Measurements from ENCODE around the gene FBXO36. TPM values are rescaled to one million over a fixed set of nuclear protein-coding genes. Genes with fewer than 3 reads are reported as not detected.

The FBXO36 gene
- total RNA-seq, 1 experiment from 2014 or later, result 3.1 TPM

DNA sequence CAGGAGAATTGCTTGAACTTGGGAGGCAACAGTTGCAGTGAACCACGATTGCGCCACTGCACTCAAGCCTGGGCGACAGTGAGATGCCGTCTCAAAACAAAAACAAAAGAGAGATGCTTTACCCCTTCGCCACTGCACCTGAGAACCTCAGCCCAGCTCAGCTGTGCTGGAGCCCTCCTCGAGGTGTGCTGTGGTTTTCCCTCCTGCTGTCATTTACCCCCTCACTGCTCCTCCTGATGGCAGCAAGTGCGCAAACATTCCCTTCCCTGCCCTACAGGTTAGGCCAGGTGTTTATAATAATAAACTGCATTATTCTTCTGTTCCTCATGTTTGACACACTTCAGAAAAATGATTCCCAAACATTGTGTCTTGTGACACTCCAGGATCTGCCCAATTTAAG is 8.4 kb downstream of the FBXO36 start:
- Histone ChIP-seq H3K4me1 (ENCODE audit: insufficient read depth, low read length, poor library complexity, severe bottlenecking) (peaks cover 7% of the 10 kb centered on the region), H3K4me3 (ENCODE audit: low read depth, low read length, poor library complexity, severe bottlenecking) (no peak overlapping the region), H3K27ac (ENCODE audit: low read depth, low read length, poor library complexity, severe bottlenecking) (no peak overlapping the region), H3K27me3 (replicated peaks; ENCODE audit: insufficient read depth, low read depth, low read length, poor library complexity) (no peaks in the 10 kb centered on the region), H3K9me3 (ENCODE audit: low read depth, low read length, poor library complexity, severe bottlenecking) (no peaks in the 10 kb centered on the region), H3K36me3 (ENCODE audit: insufficient read depth, low read length, poor library complexity, severe bottlenecking) (no peaks in the 10 kb centered on the region)
- no TSS peak for BruUV-seq (replicated peaks)
- ChIA-PET CTCF (no interaction called here), POLR2A (ENCODE audit: low non-redundant PET) (no interaction called here)
- TF ChIP-seq, protein P1, sequence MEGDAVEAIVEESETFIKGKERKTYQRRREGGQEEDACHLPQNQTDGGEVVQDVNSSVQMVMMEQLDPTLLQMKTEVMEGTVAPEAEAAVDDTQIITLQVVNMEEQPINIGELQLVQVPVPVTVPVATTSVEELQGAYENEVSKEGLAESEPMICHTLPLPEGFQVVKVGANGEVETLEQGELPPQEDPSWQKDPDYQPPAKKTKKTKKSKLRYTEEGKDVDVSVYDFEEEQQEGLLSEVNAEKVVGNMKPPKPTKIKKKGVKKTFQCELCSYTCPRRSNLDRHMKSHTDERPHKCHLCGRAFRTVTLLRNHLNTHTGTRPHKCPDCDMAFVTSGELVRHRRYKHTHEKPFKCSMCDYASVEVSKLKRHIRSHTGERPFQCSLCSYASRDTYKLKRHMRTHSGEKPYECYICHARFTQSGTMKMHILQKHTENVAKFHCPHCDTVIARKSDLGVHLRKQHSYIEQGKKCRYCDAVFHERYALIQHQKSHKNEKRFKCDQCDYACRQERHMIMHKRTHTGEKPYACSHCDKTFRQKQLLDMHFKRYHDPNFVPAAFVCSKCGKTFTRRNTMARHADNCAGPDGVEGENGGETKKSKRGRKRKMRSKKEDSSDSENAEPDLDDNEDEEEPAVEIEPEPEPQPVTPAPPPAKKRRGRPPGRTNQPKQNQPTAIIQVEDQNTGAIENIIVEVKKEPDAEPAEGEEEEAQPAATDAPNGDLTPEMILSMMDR (conservative IDR thresholded peaks at IDR 0.05; ENCODE audit: low read depth, low read length), result no peak
- TF ChIP-seq EZH2 (IDR thresholded peaks at IDR 0.05; ENCODE audit: borderline replicate concordance, low read depth, low read length, poor library complexity, severe bottlenecking), result no peak
- DNase-seq (ENCODE audit: low spot score), result no peak
- intact Hi-C loops (cut with micrococcal nuclease; ENCODE audit: unreplicated experiment), result no loop called here

GRCh38 chr2:229931241-229931640 is 8.9 kb downstream of the FBXO36 start:
- Histone ChIP-seq H3K27ac (ENCODE audit: low read depth, low read length, poor library complexity, severe bottlenecking) (no peak overlapping the region), H3K9me3 (ENCODE audit: low read depth, low read length, poor library complexity, severe bottlenecking) (no peaks in the 10 kb centered on the region), H3K4me1 (ENCODE audit: insufficient read depth, low read length, poor library complexity, severe bottlenecking) (peaks cover 7% of the 10 kb centered on the region), H3K36me3 (ENCODE audit: insufficient read depth, low read length, poor library complexity, severe bottlenecking) (no peaks in the 10 kb centered on the region), H3K4me3 (ENCODE audit: low read depth, low read length, poor library complexity, severe bottlenecking) (no peak overlapping the region), H3K27me3 (replicated peaks; ENCODE audit: insufficient read depth, low read depth, low read length, poor library complexity) (no peaks in the 10 kb centered on the region)
- TF ChIP-seq, protein P1 (conservative IDR thresholded peaks at IDR 0.05; ENCODE audit: low read depth, low read length), result no peak
- TF ChIP-seq EZH2 (IDR thresholded peaks at IDR 0.05; ENCODE audit: borderline replicate concordance, low read depth, low read length, poor library complexity, severe bottlenecking), result no peak
- ChIA-PET CTCF (no interaction called here), POLR2A (ENCODE audit: low non-redundant PET) (no interaction called here)
- BruUV-seq (replicated peaks), result no TSS peak
- intact Hi-C loops (cut with micrococcal nuclease; ENCODE audit: unreplicated experiment), result no loop called here
- DNase-seq (ENCODE audit: low spot score), result no peak

GRCh38 chr2:229937537-229937936 is 15.2 kb downstream of the FBXO36 start:
- Histone ChIP-seq H3K4me3 (ENCODE audit: low read depth, low read length, poor library complexity, severe bottlenecking) (no peak overlapping the region), H3K27ac (ENCODE audit: low read depth, low read length, poor library complexity, severe bottlenecking) (no peak overlapping the region), H3K36me3 (ENCODE audit: insufficient read depth, low read length, poor library complexity, severe bottlenecking) (no peaks in the 10 kb centered on the region), H3K27me3 (replicated peaks; ENCODE audit: insufficient read depth, low read depth, low read length, poor library complexity) (no peaks in the 10 kb centered on the region), H3K9me3 (ENCODE audit: low read depth, low read length, poor library complexity, severe bottlenecking) (no peaks in the 10 kb centered on the region), H3K4me1 (ENCODE audit: insufficient read depth, low read length, poor library complexity, severe bottlenecking) (no peaks in the 10 kb centered on the region)
- ChIA-PET CTCF (no interaction called here), POLR2A (ENCODE audit: low non-redundant PET) (no interaction called here)
- DNase-seq (ENCODE audit: low spot score), result no peak
- TF ChIP-seq EZH2 (IDR thresholded peaks at IDR 0.05; ENCODE audit: borderline replicate concordance, low read depth, low read length, poor library complexity, severe bottlenecking), result no peak
- TF ChIP-seq, protein P1 (conservative IDR thresholded peaks at IDR 0.05; ENCODE audit: low read depth, low read length), result no peak
- no TSS peak for BruUV-seq (replicated peaks)
- intact Hi-C loops (cut with micrococcal nuclease; ENCODE audit: unreplicated experiment), result no loop called here

Measured in A673 (cell line).